ENCODE measurements around the gene RFTN1.

RFTN1 gene

GRCh38 chr3:16288664-16289063 is 224.8 kb downstream of the RFTN1 start:
- DNase-seq (ENCODE audit: insufficient read length, low spot score) (no peak), FAIRE-seq (no peak)
- TF ChIP-seq CTCF (IDR thresholded peaks at IDR 0.05; ENCODE audit: insufficient read depth, missing control alignments): no peak

- DNase-seq (ENCODE audit: insufficient read length, low spot score) (no peak), FAIRE-seq (no peak)
- TF ChIP-seq CTCF (IDR thresholded peaks at IDR 0.05; ENCODE audit: insufficient read depth, missing control alignments): no peak
Observed at GRCh38 chr3:16286751-16287543, 226.6 kb downstream of the RFTN1 start.

GRCh38 chr3:16286161-16286560 is 227.3 kb downstream of the RFTN1 start:
- no peak for FAIRE-seq
- no peak for DNase-seq (ENCODE audit: insufficient read length, low spot score)
- TF ChIP-seq CTCF (IDR thresholded peaks at IDR 0.05; ENCODE audit: insufficient read depth, missing control alignments): no peak

- TF ChIP-seq CTCF (IDR thresholded peaks at IDR 0.05; ENCODE audit: insufficient read depth, missing control alignments): no peak
- DNase-seq (ENCODE audit: insufficient read length, low spot score) (no peak), FAIRE-seq (no peak)
Observed at GRCh38 chr3:16284633-16285032, 228.9 kb downstream of the RFTN1 start.

- no peak for TF ChIP-seq CTCF (IDR thresholded peaks at IDR 0.05; ENCODE audit: insufficient read depth, missing control alignments)
Observed at GRCh38 chr3:16280671-16281070, 232.8 kb downstream of the RFTN1 start.

GRCh38 chr3:16279010-16279801 is 234.3 kb downstream of the RFTN1 start:
- FAIRE-seq (no peak), DNase-seq (ENCODE audit: insufficient read length, low spot score) (no peak)
- no peak for TF ChIP-seq CTCF (IDR thresholded peaks at IDR 0.05; ENCODE audit: insufficient read depth, missing control alignments)

More at GRCh38 chr3:16280671-16281070, 232.8 kb downstream of the RFTN1 start:
- DNase-seq (ENCODE audit: insufficient read length, low spot score): no peak
- FAIRE-seq: no peak

GRCh38 chr3:16277471-16277870 is 236.0 kb downstream of the RFTN1 start:
- FAIRE-seq: no peak

More at GRCh38 chr3:16277471-16277870, 236.0 kb downstream of the RFTN1 start:
- no peak for TF ChIP-seq CTCF (IDR thresholded peaks at IDR 0.05; ENCODE audit: insufficient read depth, missing control alignments)
- no peak for DNase-seq (ENCODE audit: insufficient read length, low spot score)
